Measurements from ENCODE around the gene CTDSP2.

GRCh38 chr12:57796996-57797395 is 49.5 kb downstream of the CTDSP2 start:
- TF ChIP-seq POLR2A (IDR thresholded peaks at IDR 0.05) (no peak), CTCF (IDR thresholded peaks at IDR 0.05) (no peak)

Measured in sigmoid colon (tissue), 3 donors.